CD4-positive, alpha-beta T cell treated with Interleukin-12 subunit alpha and Interleukin-12 subunit beta, for 1 hour (primary cell): ENCODE measurements around the gene ISOC2.
"Not testable (repeated sequence)": the region's sequence is repeated elsewhere in the genome, so short reads cannot be mapped to it uniquely, and the experiment has no call there.

ENCODE experiments used
- DNase-seq: peaks from one replicate; pipeline ENCODE4 v3.0.0-alpha.2; 2020

ISOC2 gene, protein sequence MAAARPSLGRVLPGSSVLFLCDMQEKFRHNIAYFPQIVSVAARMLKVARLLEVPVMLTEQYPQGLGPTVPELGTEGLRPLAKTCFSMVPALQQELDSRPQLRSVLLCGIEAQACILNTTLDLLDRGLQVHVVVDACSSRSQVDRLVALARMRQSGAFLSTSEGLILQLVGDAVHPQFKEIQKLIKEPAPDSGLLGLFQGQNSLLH

DNA sequence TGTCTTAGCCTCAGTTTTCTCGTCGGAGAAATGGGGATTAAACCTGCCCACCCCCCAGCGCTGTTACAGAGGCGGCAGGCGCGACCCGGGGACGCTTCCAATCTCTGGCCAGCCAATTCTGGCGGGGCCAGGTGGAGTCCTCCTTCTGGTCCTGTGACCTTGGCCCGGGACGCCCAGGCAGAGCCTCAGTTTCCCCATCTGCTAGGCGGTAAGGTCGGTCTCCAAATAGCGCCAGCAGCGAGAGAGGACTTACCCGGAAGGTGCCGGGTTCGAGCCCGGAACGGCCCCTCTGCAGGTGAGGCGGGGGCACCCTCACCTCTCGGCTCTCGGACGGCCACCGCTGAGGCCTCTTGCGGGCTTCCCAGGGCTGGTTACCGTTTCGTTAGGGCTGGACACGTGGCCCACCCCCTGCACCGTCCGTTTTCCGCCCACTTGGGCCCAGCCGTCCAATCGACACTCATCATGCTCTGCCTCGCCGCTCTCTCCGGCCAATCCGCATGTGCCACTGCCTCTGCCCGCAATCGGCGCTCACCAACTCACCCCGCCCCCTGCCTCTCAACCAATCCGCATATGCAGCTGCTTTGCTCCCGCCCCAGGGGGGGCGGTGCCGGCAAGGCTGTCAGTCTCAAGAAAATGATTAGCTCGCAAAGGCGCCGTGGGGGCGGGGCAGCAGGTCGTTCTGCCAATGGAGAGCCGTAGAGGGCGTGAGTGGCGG, at the start of gene ISOC2:
TSS of gene ISOC2 (minus strand) at position 384 of the 715 bp plus-strand sequence. CDS start 5,156 bp downstream, outside the sequence.
- peak; percentile 100 for DNase-seq

DNA sequence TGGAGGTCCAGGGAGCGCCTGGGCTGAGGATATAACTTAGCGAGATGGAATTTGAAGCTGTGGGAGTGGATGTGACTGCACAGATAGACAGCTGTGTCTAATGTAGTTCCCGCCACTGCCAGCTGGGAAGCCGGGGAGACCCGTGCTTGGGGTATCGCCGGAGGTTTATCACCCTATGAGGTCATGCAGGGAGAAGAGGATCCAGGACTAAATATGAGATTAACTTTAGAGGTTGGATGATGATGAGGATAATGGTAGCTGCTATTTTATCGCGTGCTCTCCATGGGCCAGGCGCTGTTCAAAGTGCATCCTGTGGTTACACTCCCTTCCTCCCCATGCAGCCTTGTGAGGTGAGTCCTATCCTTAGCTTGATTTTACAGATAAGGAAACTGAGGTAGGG, 46.7 kb upstream of the ISOC2 start:
- no peak for DNase-seq

GRCh38 chr19:55504981-55505380, 43.5 kb upstream of the ISOC2 start:
- no peak for DNase-seq

- no peak for DNase-seq
Observed at GRCh38 chr19:55504252-55504603, 42.8 kb upstream of the ISOC2 start.

DNA sequence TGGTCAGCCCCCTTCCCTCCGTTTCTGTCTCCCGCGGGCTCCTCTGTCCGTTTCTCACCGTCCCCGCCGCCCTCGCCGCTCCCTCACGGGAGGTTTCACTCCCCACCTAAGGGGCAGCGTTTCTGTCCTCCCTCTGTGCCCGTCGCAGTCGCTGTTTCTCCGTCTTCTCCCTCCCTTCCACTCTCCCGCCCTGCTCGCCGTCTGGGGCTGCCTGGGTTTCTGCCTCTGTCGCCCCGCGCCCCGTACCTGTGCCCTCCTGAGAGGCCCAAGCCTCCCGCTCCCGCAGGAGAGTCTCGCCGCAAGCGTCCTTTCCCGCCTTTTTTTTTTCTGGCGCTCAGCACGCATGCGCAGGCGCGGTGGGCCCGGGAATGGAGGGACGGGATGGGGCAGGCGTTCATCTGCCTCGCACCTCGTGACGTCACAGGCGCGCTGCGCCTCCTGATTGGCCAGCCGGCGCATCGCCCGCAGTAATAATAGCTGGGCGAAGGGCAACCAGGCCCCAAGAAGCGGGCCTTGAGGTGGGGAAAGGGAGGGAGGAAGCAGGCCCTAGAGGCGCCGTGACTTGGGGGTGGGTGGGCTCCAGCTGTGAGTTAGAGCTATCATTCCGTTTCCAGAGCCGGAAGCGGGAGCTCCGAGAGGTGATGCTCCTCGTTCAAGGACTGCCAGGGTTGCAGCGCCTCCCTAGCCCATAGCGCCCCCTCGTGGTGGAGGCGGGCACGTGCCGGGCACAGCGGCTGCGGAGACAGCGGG, 42.2 kb upstream of the ISOC2 start:
- peak; percentile 93 for DNase-seq

DNA sequence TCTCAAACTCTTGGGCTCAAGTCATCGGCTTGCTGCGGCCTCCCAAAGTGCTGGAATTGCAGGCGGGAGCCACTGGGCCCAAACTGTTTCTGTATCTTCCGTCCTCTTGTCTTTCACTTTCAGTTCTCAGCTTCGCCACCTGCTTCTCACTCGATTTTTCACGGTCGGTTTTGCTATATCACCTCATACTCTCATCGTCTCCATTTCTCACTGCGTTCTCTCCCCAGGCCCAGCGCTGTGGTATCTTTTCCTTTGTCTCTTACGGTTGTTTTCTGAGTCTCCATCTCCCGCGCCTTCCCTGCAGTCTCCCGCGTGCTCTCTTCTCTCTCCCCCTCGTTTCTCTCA, 41.7 kb upstream of the ISOC2 start:
- no peak for DNase-seq

DNA sequence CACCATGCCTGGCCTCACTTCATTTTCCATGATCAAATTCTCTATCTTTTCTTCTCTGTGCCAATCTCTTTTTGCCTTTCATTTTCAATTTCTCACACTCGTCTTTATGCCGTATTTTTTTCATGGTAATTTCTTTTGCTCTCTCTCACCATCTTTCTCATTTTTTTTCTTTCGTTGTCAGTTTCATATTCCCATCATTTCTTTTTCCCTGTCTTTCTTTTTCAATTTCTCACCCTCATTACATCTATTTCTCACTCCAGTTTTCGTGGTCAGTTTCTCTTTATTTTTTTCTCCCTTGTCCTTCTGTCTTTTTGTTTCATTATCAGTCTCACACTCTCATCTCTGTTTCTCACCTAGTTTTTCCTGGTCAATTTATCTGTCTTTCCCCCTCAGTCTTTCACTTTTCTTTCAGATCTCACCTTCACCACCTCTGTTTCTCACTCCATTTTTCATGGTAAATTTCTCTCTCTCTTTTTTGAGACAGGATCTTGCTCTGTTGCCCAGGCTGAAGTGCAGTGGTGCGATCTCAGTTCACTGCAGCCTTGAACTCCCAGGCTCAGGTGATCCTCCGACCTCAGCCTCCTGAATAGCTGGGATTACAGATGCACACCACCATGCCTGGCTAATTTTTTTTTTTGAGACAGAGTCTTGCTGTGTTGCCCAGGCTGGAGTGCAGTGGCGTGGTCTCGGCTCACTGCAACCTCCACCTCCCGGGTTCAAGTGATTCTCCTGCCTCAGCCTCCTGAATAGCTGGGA, 40.9 kb upstream of the ISOC2 start:
- DNase-seq = no peak

- DNase-seq = no peak
Observed at GRCh38 chr19:55500368-55500952, 39.0 kb upstream of the ISOC2 start.

DNA sequence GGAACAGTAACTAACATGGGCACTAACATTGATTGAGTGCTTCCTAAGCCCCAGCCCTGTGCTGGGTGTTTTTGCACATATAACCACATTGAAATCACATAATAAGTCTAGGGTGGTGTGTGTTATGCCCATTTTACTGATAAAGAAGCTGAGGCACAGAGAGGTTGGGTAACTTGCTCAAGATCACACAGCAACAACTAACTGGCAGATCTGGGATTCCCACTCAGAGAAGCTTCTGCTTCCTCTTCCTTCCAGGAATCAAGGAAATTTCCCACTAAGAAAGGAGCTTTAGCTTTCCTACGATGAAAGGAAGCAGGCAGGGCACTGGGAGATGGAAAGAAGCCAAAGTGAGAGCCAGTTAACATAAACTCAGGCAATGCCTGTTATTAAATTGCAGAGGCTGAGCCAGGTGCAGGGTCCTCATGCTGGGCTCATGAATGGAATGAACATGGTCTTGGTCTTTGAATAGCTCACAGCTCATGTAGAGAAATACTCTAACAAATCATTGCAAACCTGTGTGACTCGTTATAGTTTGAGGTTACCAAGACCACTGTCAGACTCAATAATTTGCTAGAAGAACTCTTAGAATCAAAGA, 36.9 kb upstream of the ISOC2 start:
- no peak for DNase-seq

GRCh38 chr19:55497763-55498162, 36.3 kb upstream of the ISOC2 start:
- DNase-seq = no peak

DNA sequence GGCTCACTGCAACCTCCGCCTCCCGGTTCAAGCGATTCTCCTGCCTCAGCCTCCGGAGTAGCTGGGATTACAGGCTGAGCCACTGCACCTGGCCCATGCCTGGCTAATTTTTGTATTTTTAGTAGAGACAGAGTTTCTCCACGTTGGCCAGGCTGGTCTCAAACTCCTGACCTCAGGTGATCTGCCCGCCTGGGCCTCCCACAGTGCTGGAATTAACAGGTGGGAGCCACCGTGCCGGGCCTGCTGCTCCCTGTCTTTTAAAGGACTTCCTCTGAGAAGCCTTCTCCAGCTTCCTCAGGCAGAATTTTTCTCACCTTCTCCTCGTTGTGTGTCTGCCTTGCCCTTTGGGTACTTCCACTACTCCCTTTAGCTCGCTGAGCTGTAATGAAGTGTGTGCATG, 35.4 kb upstream of the ISOC2 start:
- not testable (repeated sequence) for DNase-seq

DNA sequence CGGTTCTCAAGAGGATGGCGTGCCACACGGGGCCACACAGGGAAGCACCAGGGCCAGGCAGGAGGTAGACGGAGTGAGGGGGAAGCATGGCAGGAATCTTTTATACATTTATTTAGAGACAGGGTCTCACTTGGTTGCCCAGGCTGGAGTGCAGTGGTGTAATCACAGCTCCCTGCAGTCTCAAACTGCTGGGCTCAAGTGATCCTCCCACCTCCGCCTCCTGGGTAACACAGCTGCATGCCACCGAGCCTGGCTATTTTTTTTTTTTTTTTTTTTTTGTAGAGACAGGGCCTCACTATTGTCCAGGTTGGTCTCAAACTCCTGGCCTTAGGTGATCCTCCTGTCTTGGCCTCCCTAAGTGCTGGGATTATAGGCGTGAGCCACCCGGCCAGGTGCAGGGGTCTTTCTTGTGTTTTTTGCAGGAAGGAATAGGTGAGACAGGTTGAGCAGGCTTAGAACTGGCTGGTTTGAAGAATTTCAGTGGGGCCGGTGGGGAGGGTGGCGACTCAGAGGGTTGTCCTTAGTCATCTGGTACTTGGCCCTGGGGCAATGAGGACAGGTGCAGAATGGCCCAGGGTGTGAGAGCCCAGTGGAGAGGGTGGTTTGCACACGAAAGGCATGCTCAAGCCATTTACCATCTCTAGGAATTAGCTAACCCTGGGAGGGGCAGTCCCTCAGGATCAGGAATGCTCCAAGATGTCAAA, 34.4 kb upstream of the ISOC2 start:
- DNase-seq = no peak

GRCh38 chr19:55494172-55494761, 32.8 kb upstream of the ISOC2 start:
- DNase-seq = no peak

GRCh38 chr19:55493645-55494171, 32.3 kb upstream of the ISOC2 start:
- DNase-seq = no peak

GRCh38 chr19:55493052-55493644, 31.7 kb upstream of the ISOC2 start:
- DNase-seq = no peak

DNA sequence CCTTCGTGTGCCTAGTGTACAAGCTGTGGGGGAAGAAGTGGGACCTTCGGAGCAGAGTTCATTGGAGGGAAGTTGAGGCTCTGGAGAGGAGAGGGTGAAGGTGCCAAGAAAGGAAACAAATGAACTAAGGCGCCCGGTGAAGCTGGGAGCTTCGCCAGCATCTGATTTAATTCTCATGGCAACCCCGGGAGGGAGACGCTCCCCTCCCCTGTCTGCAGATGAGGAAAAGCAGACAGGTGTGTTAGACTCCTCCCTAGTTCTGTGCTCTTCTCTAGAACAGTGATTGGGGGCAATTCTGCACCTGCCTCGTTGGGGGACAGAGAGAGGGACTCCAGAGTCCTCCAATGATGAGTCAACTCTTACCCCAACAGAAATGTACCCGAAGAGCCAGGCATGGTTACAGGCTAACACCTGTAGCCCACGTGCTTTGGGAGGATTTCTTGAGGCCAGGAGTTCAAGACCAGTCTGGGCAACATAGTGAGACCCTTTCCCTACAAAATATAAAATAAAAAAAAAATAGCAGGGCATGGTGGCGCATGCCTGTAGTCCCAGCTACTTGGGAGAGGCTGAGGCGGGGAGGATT, 31.0 kb upstream of the ISOC2 start:
- DNase-seq = no peak

DNA sequence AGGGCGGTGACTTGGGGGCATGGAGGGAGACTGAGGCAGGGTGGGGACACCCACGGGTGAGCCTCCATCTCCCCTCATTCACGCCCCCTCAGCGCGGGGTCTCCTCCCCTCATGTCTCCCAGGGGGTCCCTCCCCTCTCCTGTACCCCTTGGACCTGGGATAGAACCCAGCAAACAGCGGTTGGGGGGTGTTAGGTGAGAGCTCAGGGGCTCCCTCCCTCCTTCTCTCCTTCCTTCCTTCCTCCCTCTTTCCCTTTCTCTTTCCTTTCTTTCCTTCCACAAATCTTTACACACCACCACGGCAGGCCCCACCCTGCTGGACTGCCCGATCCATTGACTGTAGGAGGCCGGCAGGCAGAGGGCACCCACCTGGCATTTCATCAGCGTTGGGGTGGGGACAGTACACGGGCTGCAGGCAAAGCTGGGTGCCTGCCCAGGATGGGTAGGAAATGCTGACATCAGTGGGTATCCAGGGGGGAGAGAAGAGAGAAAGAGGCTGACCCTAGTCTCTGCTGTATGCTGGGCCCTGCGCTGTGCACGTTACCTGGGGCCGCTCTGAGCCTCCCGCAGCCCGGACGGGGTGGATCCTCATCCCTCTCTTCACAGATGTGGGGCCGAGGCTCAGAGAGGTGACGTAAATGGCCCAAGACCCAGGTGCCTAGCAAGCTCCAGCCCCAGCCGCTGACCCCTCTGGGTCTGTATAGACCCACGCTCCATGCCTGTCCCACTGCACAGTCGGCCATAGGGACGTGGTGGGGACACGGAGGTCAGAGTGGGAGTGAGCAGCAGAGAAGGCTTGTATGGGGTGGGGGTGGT, 30.3 kb upstream of the ISOC2 start:
- DNase-seq = no peak

DNA sequence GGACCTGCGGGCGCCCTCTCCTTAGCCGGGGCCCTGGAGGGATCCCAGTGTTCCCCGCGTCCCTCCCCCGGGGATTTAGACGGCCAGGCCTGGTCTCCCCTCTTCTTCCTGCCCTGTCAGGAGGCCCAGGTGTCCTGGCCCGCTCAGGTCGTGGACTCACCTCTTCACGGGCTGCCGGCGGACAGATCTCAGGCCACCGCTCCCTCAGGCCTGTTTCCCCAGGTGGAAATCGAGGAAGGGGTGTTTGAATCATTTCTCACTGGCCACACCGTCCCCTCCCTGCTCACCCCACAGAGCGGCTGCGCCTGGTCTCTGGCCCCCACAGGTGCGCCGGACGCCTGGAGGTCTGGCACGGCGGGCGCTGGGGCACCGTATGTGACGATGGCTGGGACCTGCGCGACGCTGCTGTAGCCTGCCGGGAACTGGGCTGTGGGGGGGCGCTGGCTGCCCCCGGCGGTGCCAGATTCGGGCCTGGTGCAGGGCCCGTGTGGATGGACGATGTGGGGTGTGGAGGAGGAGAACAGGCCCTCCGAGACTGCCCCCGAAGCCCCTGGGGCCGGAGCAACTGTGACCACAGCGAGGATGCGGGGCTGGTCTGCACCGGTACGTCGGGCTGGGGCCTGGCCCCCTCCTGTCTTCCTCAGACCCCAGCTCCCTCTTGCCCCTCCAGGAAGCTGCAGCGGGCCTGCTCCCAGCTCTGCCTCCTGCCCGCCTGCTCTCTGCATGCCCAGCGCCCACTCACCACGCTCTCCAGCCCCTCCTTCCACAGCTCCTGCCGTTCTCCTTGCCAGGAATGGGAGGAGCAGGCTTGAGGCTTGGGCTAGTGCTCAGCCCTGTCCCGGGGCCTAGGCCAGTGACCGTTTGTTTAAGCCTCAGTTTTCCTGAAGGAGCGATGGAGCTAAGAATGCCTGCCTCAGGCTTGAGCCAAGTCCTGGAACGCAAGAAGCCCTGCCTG, 29.3 kb upstream of the ISOC2 start:
- DNase-seq = no peak
